GM12892 (cell line): Measurements from ENCODE around the gene CDON.

Source experiments
- POLR2A ChIP-seq: IDR thresholded peaks from 2 replicates; pipeline ENCODE4 v1.6.1; 2011; ENCODE audit warnings: low read depth, low read length, control low read depth
- POLR2AphosphoS5 ChIP-seq: IDR thresholded peaks from 2 replicates; pipeline ENCODE4 v1.6.1; 2011; ENCODE audit warnings: low read depth, low read length, control low read depth
- TAF1 ChIP-seq: IDR thresholded peaks from 2 replicates; pipeline ENCODE4 v1.6.1; 2011; ENCODE audit warnings: low read depth, mild to moderate bottlenecking, control low read depth, low read length, borderline replicate concordance

DNA sequence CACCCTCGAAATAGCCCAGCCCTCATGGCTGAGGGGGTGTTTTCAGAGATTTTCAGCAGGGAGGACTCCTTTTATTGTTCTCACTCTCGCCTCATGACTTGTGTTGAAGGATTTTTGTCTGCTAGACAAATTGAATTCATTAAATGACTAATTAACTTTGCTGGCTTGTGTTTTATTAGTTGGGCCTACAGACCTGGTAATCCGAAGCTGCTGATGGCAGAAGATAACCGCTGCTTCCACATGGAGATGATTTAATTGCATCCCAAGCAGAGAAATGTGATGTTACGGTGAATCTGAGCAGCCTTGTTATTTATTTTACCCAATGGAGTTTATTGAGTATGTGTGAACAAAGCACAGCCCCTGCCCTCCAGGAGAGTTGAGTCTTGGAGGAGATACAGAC is 40.5 kb upstream of the CDON start:
- TF ChIP-seq POLR2A (no peak), TAF1 (no peak), POLR2AphosphoS5 (no peak)
